ENCODE results near the gene ZC3H12A.

Gene ZC3H12A

GRCh38 chr1:37478890-37479254 is 4.5 kb downstream of the ZC3H12A start:
- 0 out of 2 replicates have a peak, but pooled peaks have one; percentile 17 for TF ChIP-seq GABPA (IDR thresholded peaks at IDR 0.05; ENCODE audit: low read depth)
- no peak for TF ChIP-seq REST (IDR thresholded peaks at IDR 0.05; ENCODE audit: insufficient replicate concordance, low read depth)
- Histone ChIP-seq H3K27ac (replicated peaks) (peak overlapping the region; percentile 92), H3K4me3 (replicated peaks; ENCODE audit: insufficient read depth, low read length) (peak overlapping the region; percentile 69), H3K27me3 (ENCODE audit: insufficient read depth, poor library complexity, severe bottlenecking) (no peaks in the 10 kb centered on the region)
- peak in 1 of 2 experiments; percentile 72 for DNase-seq (ENCODE audit: low read depth in 1 of 2, low spot score in 1 of 2)

GRCh38 chr1:37479255-37480124 is 5.1 kb downstream of the ZC3H12A start:
- peak overlapping the region; percentile 92 for H3K27ac ChIP-seq (replicated peaks)
- H3K27me3 ChIP-seq (ENCODE audit: insufficient read depth, poor library complexity, severe bottlenecking), result no peaks in the 10 kb centered on the region
- TF ChIP-seq REST (IDR thresholded peaks at IDR 0.05; ENCODE audit: insufficient replicate concordance, low read depth) (no peak), CTCF (IDR thresholded peaks at IDR 0.05; ENCODE audit: insufficient read depth, low read length) (no peak), GABPA (IDR thresholded peaks at IDR 0.05; ENCODE audit: low read depth) (peak; percentile 30; the same call in 1 of the 2 replicates), POLR2AphosphoS5 (IDR thresholded peaks at IDR 0.05; ENCODE audit: low read depth) (peak; percentile 88), SPI1 (IDR thresholded peaks at IDR 0.05; ENCODE audit: borderline replicate concordance, low read depth) (no peak; the same call in 1 of the 2 replicates)
- DNase-seq (ENCODE audit: low read depth in 1 of 2, low spot score in 1 of 2), result peak; percentile 97
- H3K4me3 ChIP-seq (replicated peaks; ENCODE audit: insufficient read depth, low read length), result peak overlapping the region; percentile 69

- DNase-seq (ENCODE audit: low read depth in 1 of 2, low spot score in 1 of 2), result no peak
- peak overlapping the region; percentile 69 for H3K4me3 ChIP-seq (replicated peaks; ENCODE audit: insufficient read depth, low read length)
These were observed 5.7 kb downstream of the ZC3H12A start for GRCh38 chr1:37480125-37480466.

More at GRCh38 chr1:37480125-37480466, 5.7 kb downstream of the ZC3H12A start:
- peak overlapping the region; percentile 92 for H3K27ac ChIP-seq (replicated peaks)
- TF ChIP-seq GABPA (IDR thresholded peaks at IDR 0.05; ENCODE audit: low read depth) (no peak), POLR2AphosphoS5 (IDR thresholded peaks at IDR 0.05; ENCODE audit: low read depth) (no peak), CTCF (IDR thresholded peaks at IDR 0.05; ENCODE audit: insufficient read depth, low read length) (no peak)
- H3K27me3 ChIP-seq (ENCODE audit: insufficient read depth, poor library complexity, severe bottlenecking), result no peaks in the 10 kb centered on the region
